ENCODE results near the gene RAB40B.

DNA sequence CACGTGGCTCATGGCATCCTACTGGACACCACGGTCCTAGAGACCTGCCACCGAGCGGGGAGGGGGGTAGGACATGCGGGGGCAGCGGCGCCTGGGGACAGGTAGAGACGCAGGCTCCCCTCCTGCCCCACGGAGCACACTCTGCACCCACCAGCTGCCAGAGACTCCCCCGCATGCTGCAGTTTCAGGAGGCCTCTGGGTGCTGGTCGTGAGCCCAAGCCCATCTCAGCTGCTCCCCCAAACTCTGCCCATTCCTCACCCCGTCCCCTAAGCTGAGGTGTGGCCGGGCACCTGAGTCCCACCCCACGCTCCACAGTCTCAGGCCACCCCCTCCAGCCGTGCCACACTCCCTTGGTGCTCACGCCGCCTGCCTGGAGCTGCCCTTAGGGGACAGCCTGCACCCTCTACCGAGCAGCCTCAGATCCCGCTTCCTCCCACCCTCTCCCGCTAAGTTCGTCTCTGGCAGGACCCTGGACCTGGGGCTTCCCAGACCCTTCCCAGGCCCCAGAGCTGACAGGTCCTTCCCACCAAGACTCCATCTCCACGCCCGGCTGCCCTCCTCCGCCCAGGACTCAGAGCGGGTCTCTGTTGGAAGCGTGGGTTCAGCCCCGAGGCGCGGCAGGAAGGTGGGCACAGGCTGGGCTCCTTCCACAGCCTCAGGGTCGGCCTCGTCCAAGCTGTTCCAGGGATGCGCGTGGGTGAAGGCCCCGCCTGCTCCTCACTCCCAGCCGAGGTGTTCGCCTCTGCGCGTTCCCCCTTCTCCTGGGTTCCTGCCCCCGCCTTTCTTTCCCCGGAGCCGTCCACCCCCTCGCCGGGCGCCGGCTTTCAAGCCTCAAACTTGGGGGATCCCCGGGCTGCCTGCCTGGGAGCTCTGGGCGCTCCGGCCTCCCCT, 1.3 kb downstream of the RAB40B start:
- no peak for TF ChIP-seq SIN3A (IDR thresholded peaks at IDR 0.05; ENCODE audit: low read depth)
- TF ChIP-seq, protein P1, sequence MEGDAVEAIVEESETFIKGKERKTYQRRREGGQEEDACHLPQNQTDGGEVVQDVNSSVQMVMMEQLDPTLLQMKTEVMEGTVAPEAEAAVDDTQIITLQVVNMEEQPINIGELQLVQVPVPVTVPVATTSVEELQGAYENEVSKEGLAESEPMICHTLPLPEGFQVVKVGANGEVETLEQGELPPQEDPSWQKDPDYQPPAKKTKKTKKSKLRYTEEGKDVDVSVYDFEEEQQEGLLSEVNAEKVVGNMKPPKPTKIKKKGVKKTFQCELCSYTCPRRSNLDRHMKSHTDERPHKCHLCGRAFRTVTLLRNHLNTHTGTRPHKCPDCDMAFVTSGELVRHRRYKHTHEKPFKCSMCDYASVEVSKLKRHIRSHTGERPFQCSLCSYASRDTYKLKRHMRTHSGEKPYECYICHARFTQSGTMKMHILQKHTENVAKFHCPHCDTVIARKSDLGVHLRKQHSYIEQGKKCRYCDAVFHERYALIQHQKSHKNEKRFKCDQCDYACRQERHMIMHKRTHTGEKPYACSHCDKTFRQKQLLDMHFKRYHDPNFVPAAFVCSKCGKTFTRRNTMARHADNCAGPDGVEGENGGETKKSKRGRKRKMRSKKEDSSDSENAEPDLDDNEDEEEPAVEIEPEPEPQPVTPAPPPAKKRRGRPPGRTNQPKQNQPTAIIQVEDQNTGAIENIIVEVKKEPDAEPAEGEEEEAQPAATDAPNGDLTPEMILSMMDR (IDR thresholded peaks at IDR 0.05 in 2 of 3, conservative IDR thresholded peaks at IDR 0.05 in 1 of 3; ENCODE audit: borderline replicate concordance in 1 of 3, insufficient read depth in 1 of 3, low read depth in 2 of 3, low read length in 2 of 3) = no peak
- TF ChIP-seq, protein P2, sequence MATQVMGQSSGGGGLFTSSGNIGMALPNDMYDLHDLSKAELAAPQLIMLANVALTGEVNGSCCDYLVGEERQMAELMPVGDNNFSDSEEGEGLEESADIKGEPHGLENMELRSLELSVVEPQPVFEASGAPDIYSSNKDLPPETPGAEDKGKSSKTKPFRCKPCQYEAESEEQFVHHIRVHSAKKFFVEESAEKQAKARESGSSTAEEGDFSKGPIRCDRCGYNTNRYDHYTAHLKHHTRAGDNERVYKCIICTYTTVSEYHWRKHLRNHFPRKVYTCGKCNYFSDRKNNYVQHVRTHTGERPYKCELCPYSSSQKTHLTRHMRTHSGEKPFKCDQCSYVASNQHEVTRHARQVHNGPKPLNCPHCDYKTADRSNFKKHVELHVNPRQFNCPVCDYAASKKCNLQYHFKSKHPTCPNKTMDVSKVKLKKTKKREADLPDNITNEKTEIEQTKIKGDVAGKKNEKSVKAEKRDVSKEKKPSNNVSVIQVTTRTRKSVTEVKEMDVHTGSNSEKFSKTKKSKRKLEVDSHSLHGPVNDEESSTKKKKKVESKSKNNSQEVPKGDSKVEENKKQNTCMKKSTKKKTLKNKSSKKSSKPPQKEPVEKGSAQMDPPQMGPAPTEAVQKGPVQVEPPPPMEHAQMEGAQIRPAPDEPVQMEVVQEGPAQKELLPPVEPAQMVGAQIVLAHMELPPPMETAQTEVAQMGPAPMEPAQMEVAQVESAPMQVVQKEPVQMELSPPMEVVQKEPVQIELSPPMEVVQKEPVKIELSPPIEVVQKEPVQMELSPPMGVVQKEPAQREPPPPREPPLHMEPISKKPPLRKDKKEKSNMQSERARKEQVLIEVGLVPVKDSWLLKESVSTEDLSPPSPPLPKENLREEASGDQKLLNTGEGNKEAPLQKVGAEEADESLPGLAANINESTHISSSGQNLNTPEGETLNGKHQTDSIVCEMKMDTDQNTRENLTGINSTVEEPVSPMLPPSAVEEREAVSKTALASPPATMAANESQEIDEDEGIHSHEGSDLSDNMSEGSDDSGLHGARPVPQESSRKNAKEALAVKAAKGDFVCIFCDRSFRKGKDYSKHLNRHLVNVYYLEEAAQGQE (IDR thresholded peaks at IDR 0.05; ENCODE audit: low read depth) = no peak
- no peak for TF ChIP-seq EZH2phosphoT487 (IDR thresholded peaks at IDR 0.05; ENCODE audit: borderline replicate concordance)
- TF ChIP-seq EZH2 (IDR thresholded peaks at IDR 0.05) = no peak
- TF ChIP-seq RAD21 (IDR thresholded peaks at IDR 0.05; ENCODE audit: low read depth) = no peak
- TF ChIP-seq POLR2AphosphoS5 (IDR thresholded peaks at IDR 0.05; ENCODE audit: low read depth, low read length) = no peak
- TF ChIP-seq SP1 (IDR thresholded peaks at IDR 0.05; ENCODE audit: low read depth) = no peak
- TF ChIP-seq MAX (IDR thresholded peaks at IDR 0.05) = no peak
- TF ChIP-seq, protein P3, sequence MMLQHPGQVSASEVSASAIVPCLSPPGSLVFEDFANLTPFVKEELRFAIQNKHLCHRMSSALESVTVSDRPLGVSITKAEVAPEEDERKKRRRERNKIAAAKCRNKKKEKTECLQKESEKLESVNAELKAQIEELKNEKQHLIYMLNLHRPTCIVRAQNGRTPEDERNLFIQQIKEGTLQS (IDR thresholded peaks at IDR 0.05) = no peak
- TF ChIP-seq CBX3 (IDR thresholded peaks at IDR 0.05; ENCODE audit: low read depth) = no peak
- no peak for TF ChIP-seq POLR2A (IDR thresholded peaks at IDR 0.05; ENCODE audit: borderline replicate concordance, extremely low read depth, insufficient read depth, insufficient read length)
- TF ChIP-seq CEBPB (IDR thresholded peaks at IDR 0.05; ENCODE audit: low read depth) = no peak
- no peak for TF ChIP-seq SRF (IDR thresholded peaks at IDR 0.05; ENCODE audit: low read depth)
